ENCODE measurements around the gene MCU.

DNA sequence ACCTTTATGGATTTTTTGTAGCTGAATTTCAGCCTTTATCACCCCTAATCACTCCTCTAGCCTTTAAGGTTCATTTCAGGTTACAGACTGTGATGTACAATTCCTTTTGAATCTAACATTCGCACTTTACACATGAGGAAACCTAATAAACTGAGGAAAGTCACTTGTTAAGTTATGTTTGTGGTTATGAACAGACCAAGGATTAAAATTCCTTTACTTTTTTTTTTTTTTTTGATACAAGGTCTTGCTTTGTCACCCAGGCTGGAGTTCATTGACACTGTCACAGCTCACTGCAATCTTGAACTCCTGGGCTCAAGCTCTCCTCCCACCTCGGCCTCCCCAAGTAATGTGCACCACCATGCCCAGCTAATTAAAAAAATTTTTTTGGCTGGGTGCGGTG, 3.6 kb downstream of the MCU start:
- TF ChIP-seq, protein P1, sequence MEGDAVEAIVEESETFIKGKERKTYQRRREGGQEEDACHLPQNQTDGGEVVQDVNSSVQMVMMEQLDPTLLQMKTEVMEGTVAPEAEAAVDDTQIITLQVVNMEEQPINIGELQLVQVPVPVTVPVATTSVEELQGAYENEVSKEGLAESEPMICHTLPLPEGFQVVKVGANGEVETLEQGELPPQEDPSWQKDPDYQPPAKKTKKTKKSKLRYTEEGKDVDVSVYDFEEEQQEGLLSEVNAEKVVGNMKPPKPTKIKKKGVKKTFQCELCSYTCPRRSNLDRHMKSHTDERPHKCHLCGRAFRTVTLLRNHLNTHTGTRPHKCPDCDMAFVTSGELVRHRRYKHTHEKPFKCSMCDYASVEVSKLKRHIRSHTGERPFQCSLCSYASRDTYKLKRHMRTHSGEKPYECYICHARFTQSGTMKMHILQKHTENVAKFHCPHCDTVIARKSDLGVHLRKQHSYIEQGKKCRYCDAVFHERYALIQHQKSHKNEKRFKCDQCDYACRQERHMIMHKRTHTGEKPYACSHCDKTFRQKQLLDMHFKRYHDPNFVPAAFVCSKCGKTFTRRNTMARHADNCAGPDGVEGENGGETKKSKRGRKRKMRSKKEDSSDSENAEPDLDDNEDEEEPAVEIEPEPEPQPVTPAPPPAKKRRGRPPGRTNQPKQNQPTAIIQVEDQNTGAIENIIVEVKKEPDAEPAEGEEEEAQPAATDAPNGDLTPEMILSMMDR (conservative IDR thresholded peaks at IDR 0.05 in 1 of 2, IDR thresholded peaks at IDR 0.05 in 1 of 2; ENCODE audit: low read depth in 1 of 2, low read length in 2 of 2), result no peak
- TF ChIP-seq EZH2 (IDR thresholded peaks at IDR 0.05; ENCODE audit: low read length, missing control alignments), result no peak

All from fibroblast of lung (primary cell).